ENCODE results near the gene BMF. TPM values are rescaled to one million over a fixed set of nuclear protein-coding genes. Genes with fewer than 3 reads are reported as not detected.
A peak's percentile ranks its signal among the peaks of the same experiment; 100 is the strongest.

BMF gene
- total and polyA plus RNA-seq, 2 of the 4 experiments (the other 2 are of a cell fraction): 2.4 to 2.9 TPM

GRCh38 chr15:40104865-40105516 is 3.7 kb downstream of the BMF start:
- Histone ChIP-seq H3K4ac (ENCODE audit: low read depth, low read length) (peak overlapping the region; percentile 89), H3K4me1 (ENCODE audit: control insufficient read depth, insufficient read depth, low read length) (peaks cover 53% of the 10 kb centered on the region), H2AK5ac (ENCODE audit: low read depth, low read length) (peak overlapping the region; percentile 65), H3K27ac (ENCODE audit: insufficient read depth, low read length) (no peak overlapping the region), H4K20me1 (ENCODE audit: insufficient read depth, low read length) (no peaks in the 10 kb centered on the region), H3K4me3 (ENCODE audit: insufficient read depth, low read depth, low read length) (no peak overlapping the region), H2BK15ac (ENCODE audit: low read depth, low read length) (peak overlapping the region; percentile 57; the same call in 1 of the 3 replicates), H2BK120ac (ENCODE audit: low read depth, low read length) (peak overlapping the region; percentile 94), H3K36me3 (ENCODE audit: control insufficient read depth, insufficient read depth, low read length) (no peaks in the 10 kb centered on the region; the same call in 1 of the 2 replicates), H2AK9ac (replicated peaks; ENCODE audit: low read depth, low read length, poor library complexity) (peak overlapping the region; percentile 44), H3K14ac (replicated peaks; ENCODE audit: low read depth, low read length) (peak overlapping the region; percentile 80), H3K18ac (ENCODE audit: low read depth, low read length) (no peak overlapping the region), H2AFZ (replicated peaks; ENCODE audit: low read length, poor library complexity) (peak overlapping the region; percentile 92), H4K8ac (ENCODE audit: low read depth in 2 of 2, low read length in 2 of 2) (peak overlapping the region in 1 of 2 experiments; percentile 91; a peak in 2 of 4 replicates), H3K23ac (ENCODE audit: low read depth, low read length) (peak overlapping the region; percentile 86), H2BK5ac (ENCODE audit: low read depth, low read length, poor library complexity, severe bottlenecking) (no peak overlapping the region), H3K9ac (ENCODE audit: low read depth, low read length) (no peak overlapping the region), H2BK20ac (ENCODE audit: low read depth, low read length) (peak overlapping the region; percentile 92), H4K5ac (ENCODE audit: low read depth, low read length) (no peak overlapping the region), H4K91ac (ENCODE audit: insufficient read depth, low read depth, low read length) (peak overlapping the region; percentile 81), H3K79me1 (ENCODE audit: low read depth in 1 of 2, low read length in 2 of 2) (peaks cover 7 to 80% of the 10 kb centered on the region in 2 experiments; a peak in 3 of 4 replicates), H3K56ac (ENCODE audit: extremely low read depth, insufficient read depth, low read length) (no peak overlapping the region; the same call in 1 of the 2 replicates), H3K27me3 (ENCODE audit: control insufficient read depth, insufficient read depth, low read length) (no peaks in the 10 kb centered on the region), H3K4me2 (ENCODE audit: low read depth, low read length) (peak overlapping the region; percentile 63), H3K9me1 (ENCODE audit: insufficient read depth, low read length) (peaks cover 68% of the 10 kb centered on the region), H3K9me3 (ENCODE audit: control insufficient read depth, insufficient read depth, low read length) (no peaks in the 10 kb centered on the region)
- ChIA-PET POLR2A (ENCODE audit: unreplicated experiment) (no interaction called here), CTCF (interaction anchor here (0.5 to 2.1 kb wide), 23 partner anchors 9 to 620 kb away, joined by 3 to 26 read pairs (median 4); no protein-coding TSS in a partner anchor)
- intact Hi-C loops (cut with micrococcal nuclease) (loop anchor here (5.0 to 10.0 kb wide), 2 partner anchors 167 to 320 kb away; partner anchors contain the start of gene FSIP1), dilution Hi-C loops (cut with HindIII; ENCODE audit: low sequenced_read_pairs, unreplicated experiment) (no loop called here), in situ Hi-C loops (cut with MboI; ENCODE audit: low sequenced_read_pairs) (no loop called here)
- TF ChIP-seq ELK1 (IDR thresholded peaks at IDR 0.05; ENCODE audit: borderline replicate concordance, low read depth, low read length): no peak
- TF ChIP-seq CTCF (conservative IDR thresholded peaks at IDR 0.05; ENCODE audit: low read depth, low read length): peak; percentile 84
- TF ChIP-seq RCOR1 (IDR thresholded peaks at IDR 0.05; ENCODE audit: insufficient replicate concordance, low read length): no peak
- TF ChIP-seq MAZ (IDR thresholded peaks at IDR 0.05; ENCODE audit: borderline replicate concordance, low read depth, low read length): peak; percentile 53; the same call in 1 of the 2 replicates
- TF ChIP-seq RFX5 (IDR thresholded peaks at IDR 0.05; ENCODE audit: low read depth, low read length): no peak
- peak; percentile 63 for TF ChIP-seq RAD21 (IDR thresholded peaks at IDR 0.05; ENCODE audit: low read length)
- TF ChIP-seq BHLHE40 (IDR thresholded peaks at IDR 0.05; ENCODE audit: low read depth, low read length): no peak
- peak; percentile 69 for TF ChIP-seq SMC3 (IDR thresholded peaks at IDR 0.05; ENCODE audit: low read depth, low read length)
- DNase-seq: peak; percentile 79
- 0% methylated on average over 5 of the region's 16 CpGs; no CpG with 5 or more reads in 1 of the 2 experiments for WGBS, 2 experiments (ENCODE audit: extremely low coverage in 2 of 2, insufficient read length in 1 of 2)
- peak; percentile 54 for ATAC-seq (ENCODE audit: low read depth)
- no TSS peak for BruUV-seq (replicated peaks)
